Loucy (cell line): ENCODE measurements around the gene SOST.
A peak's percentile ranks its signal among the peaks of the same experiment; 100 is the strongest.

Source experiments
- H2AFZ ChIP-seq: fragments of 200-600 bp; sonication (generic); 2 replicates; pipeline ENCODE4 v1.6.0; 2016; ENCODE audit warnings: antibody characterized with exemption, mild to moderate bottlenecking, low read length, moderate library complexity
- H3F3A ChIP-seq: fragments of 200-600 bp; 2 replicates; pipeline ENCODE4 v1.6.0; 2016; ENCODE audit warnings: antibody characterized with exemption, low read depth, mild to moderate bottlenecking
- H3K27me3 ChIP-seq: fragments of 200-600 bp; sonication (generic); 2 replicates; pipeline ENCODE4 v1.6.1; 2014; ENCODE audit warnings: low read length, mild to moderate bottlenecking; ENCODE audit not compliant: insufficient read depth, poor library complexity, severe bottlenecking
- H3K36me3 ChIP-seq: fragments of 200-600 bp; sonication (generic); 2 replicates; pipeline ENCODE4 v1.6.1; 2016; ENCODE audit warnings: low read length; ENCODE audit not compliant: insufficient read depth
- H3K4me1 ChIP-seq: fragments of 200-600 bp; sonication (generic); 2 replicates; pipeline ENCODE4 v1.5.1; 2014; ENCODE audit warnings: low read length, mild to moderate bottlenecking; ENCODE audit not compliant: insufficient read depth, poor library complexity, severe bottlenecking
- H3K4me2 ChIP-seq: fragments of 200-600 bp; sonication (generic); 2 replicates; pipeline ENCODE4 v1.6.0; 2014; ENCODE audit warnings: antibody characterized with exemption, low read length, low read depth, mild to moderate bottlenecking; ENCODE audit not compliant: poor library complexity, severe bottlenecking
- H3K4me3 ChIP-seq: fragments of 200-600 bp; sonication (generic); 2 replicates; pipeline ENCODE4 v1.5.1; 2014; ENCODE audit warnings: low read length, mild to moderate bottlenecking, mixed read lengths; ENCODE audit not compliant: poor library complexity, severe bottlenecking
- H3K79me2 ChIP-seq: fragments of 200-600 bp; sonication (generic); 2 replicates; pipeline ENCODE4 v1.6.1; 2014; ENCODE audit warnings: low read length; ENCODE audit not compliant: insufficient read depth
- H3K9ac ChIP-seq: fragments of 200-600 bp; sonication (generic); 2 replicates; pipeline ENCODE4 v1.6.0; 2014; ENCODE audit warnings: mild to moderate bottlenecking, low read depth, low read length, moderate library complexity; ENCODE audit not compliant: poor library complexity, severe bottlenecking
- H3K9me2 ChIP-seq: fragments of 200-600 bp; sonication (generic); replicated peaks from 2 replicates; pipeline ENCODE4 v1.6.1; 2016; ENCODE audit warnings: low read depth, low read length, mixed read lengths
- H3K9me3 ChIP-seq: fragments of 200-600 bp; sonication (generic); 2 replicates; pipeline ENCODE4 v1.6.1; 2014; ENCODE audit warnings: mild to moderate bottlenecking, antibody characterized with exemption, low read length, low read depth; ENCODE audit not compliant: insufficient read depth
- H4K20me1 ChIP-seq: fragments of 200-600 bp; sonication (generic); 2 replicates; pipeline ENCODE4 v1.6.0; 2014; ENCODE audit warnings: antibody characterized with exemption, low read length, mild to moderate bottlenecking; ENCODE audit not compliant: insufficient read depth, poor library complexity, severe bottlenecking
- CTCF ChIP-seq: fragments of 200-600 bp; sonication (generic); conservative IDR thresholded peaks from 2 replicates; pipeline ENCODE4 v1.5.1; 2014; ENCODE audit warnings: mild to moderate bottlenecking, antibody characterized with exemption, low read length
- EZH2phosphoT487 ChIP-seq: fragments of 200-600 bp; IDR thresholded peaks from 2 replicates; pipeline ENCODE4 v1.6.1; 2018; ENCODE audit warnings: antibody characterized with exemption, mild to moderate bottlenecking, moderate library complexity, borderline replicate concordance

Gene SOST

DNA sequence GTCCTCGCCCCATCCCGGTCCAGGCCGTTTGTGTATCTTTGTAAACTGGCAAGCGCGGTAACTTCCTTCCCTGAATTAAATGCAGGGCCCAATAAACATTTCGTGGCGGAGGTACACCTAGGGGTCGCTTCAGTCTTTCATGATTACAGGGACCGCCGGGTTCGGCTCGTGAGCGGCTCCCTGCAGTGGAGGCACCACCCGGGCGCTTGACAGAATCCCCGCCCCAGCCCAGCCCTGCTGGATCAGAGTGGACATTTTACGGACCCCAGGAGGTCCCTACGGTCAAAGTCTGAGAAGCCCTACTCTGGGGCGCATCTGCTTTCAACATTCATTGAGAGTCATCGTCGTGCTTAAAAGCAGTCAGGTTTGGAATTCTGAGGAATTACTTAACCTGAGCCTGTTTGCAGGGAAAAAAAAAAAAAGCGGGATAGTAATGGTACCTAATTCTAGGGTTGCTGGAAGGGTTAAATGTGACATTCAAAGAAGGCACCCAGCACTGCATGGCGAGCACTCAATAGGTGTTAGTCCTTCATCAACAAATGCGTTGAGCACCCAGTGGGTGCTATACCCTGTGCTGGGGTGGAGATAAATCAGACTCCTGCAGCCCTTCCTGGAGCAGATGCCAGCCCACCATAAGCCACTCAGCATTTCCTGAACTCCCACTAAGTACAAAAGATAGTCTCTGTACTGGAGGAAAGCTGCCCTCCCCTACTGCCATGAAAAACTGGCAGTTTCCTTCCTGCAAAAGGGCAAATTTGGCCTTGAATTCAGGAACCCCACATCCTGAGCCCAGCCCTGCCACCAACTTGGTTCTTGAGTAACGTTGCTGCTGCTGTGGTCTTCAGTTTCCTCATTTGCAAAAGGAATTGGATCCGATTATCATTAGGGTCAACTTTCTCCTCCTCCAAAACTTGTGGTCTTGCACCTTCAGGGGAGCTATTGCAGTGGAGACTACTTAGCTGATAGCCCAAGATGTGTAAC, 20.8 kb upstream of the SOST start:
- no peaks in the 10 kb centered on the region for H4K20me1 ChIP-seq
- H3K9ac ChIP-seq: peak overlapping the region; percentile 86
- no peaks in the 10 kb centered on the region for H3K9me3 ChIP-seq
- no peaks in the 10 kb centered on the region for H3F3A ChIP-seq
- peak overlapping the region; percentile 94 for H3K4me3 ChIP-seq
- H3K36me3 ChIP-seq: no peaks in the 10 kb centered on the region
- no peaks in the 10 kb centered on the region for H3K9me2 ChIP-seq
- TF ChIP-seq EZH2phosphoT487: no peak
- TF ChIP-seq CTCF: peak; percentile 39
- H3K79me2 ChIP-seq: no peaks in the 10 kb centered on the region
- peak overlapping the region; percentile 93 for H2AFZ ChIP-seq
- H3K27me3 ChIP-seq: peaks cover 32% of the 10 kb centered on the region
- H3K4me2 ChIP-seq: peak overlapping the region; percentile 86
- H3K4me1 ChIP-seq: peaks cover 17% of the 10 kb centered on the region

DNA sequence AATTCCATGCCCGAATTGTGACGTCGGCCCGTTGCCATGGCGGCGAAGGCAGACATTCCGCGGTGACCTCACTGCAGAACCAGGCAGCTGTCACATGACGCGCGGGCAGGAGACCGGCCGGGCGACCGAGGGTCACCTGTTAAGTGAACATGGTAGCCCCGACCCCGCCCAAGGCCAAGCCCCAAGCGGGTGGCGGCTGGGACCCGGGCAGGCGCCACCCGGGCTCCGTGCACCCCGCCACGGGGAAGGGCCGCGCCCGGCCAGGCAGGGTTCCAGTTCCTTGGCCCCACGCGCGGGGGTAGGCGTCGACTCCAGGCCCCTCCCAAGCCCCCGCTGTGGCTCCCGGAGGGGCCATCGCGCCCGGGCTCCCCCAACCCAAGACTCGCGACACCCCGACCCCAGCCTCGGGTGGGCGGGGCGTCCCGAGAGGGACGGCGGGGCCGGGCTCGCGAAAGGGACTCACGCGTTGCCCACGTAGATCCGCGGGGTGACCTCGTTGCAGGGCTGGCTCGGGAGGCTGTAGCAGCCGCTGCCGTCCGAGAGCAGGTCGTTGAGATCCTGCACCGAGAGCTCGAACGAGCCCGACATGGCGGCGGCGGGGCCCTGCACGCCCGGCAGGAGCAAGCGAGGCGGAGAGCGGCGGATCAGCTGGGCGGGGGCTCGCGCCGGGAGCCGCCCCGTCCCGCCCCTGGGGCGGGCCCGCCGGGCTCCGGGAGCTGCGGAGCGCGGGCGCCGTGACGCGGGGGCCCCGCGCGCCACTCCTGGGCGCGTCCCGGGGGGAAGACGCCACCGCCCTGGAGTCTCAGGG, 19.9 kb upstream of the SOST start, which contains the start of gene DUSP3:
TSS of gene DUSP3 (minus strand) at position 641 of the 808 bp plus-strand sequence. CDS start at position 588, 53 bp downstream.
- H3K4me3 ChIP-seq: peak within 1 kb of the TSS; percentile 94
- no peaks in the 10 kb centered on the region for H3K36me3 ChIP-seq
- peak within 1 kb of the TSS; percentile 99 for H2AFZ ChIP-seq
- H3K9me3 ChIP-seq: no peaks in the 10 kb centered on the region
- no peaks in the 10 kb centered on the region for H3K79me2 ChIP-seq
- no peaks in the 10 kb centered on the region for H4K20me1 ChIP-seq
- H3K9ac ChIP-seq: peak within 1 kb of the TSS; percentile 86
- peaks cover 17% of the 10 kb centered on the region for H3K4me1 ChIP-seq
- H3K9me2 ChIP-seq: no peaks in the 10 kb centered on the region
- peaks cover 32% of the 10 kb centered on the region for H3K27me3 ChIP-seq
- H3K4me2 ChIP-seq: peak within 1 kb of the TSS; percentile 86
- TF ChIP-seq CTCF: no peak
- TF ChIP-seq EZH2phosphoT487: no peak
- no peaks in the 10 kb centered on the region for H3F3A ChIP-seq

- Histone ChIP-seq H3K4me1 (peaks cover 14% of the 10 kb centered on the region), H3K9ac (no peak overlapping the region), H3K36me3 (no peaks in the 10 kb centered on the region), H3K79me2 (no peaks in the 10 kb centered on the region), H3K4me3 (no peak overlapping the region), H3K9me3 (no peaks in the 10 kb centered on the region), H2AFZ (no peak overlapping the region), H3F3A (no peaks in the 10 kb centered on the region), H3K4me2 (no peak overlapping the region), H3K27me3 (no peaks in the 10 kb centered on the region), H3K9me2 (no peaks in the 10 kb centered on the region), H4K20me1 (no peaks in the 10 kb centered on the region)
- TF ChIP-seq CTCF (no peak), EZH2phosphoT487 (no peak)
Observed at GRCh38 chr17:43774304-43775250, 16.0 kb upstream of the SOST start.
